MM.1S (cell line): ENCODE results near the gene ATXN10.

Source experiments
- DNase-seq: peaks from one replicate; pipeline ENCODE4 v3.0.0-alpha.2; 2015
- H2AFZ ChIP-seq: fragments of 300-600 bp; sonication (generic); 2 replicates; pipeline ENCODE4 v1.6.0; 2016; ENCODE audit warnings: antibody characterized with exemption, low read length
- H3F3A ChIP-seq: fragments of 300-600 bp; sonication (generic); 2 replicates; pipeline ENCODE4 v1.6.1; 2016; ENCODE audit warnings: mild to moderate bottlenecking, antibody characterized with exemption, low read length, moderate library complexity, mixed read lengths; ENCODE audit not compliant: insufficient read depth
- H3K27ac ChIP-seq: fragments of 300-600 bp; sonication (generic); 2 replicates; pipeline ENCODE4 v1.5.1; 2016; ENCODE audit warnings: mild to moderate bottlenecking, low read length
- H3K27me3 ChIP-seq: fragments of 300-600 bp; sonication (generic); replicated peaks from 2 replicates; pipeline ENCODE4 v1.6.0; 2016; ENCODE audit warnings: low read length; ENCODE audit not compliant: insufficient read depth
- H3K36me3 ChIP-seq: fragments of 300-600 bp; sonication (generic); replicated peaks from 2 replicates; pipeline ENCODE4 v1.6.1; 2016; ENCODE audit warnings: mild to moderate bottlenecking, low read length, mixed read lengths; ENCODE audit not compliant: insufficient read depth
- H3K4me1 ChIP-seq: fragments of 300-600 bp; sonication (generic); 2 replicates; pipeline ENCODE4 v1.6.1; 2016; ENCODE audit warnings: low read length, mixed read lengths
- H3K4me2 ChIP-seq: fragments of 300-600 bp; sonication (generic); 2 replicates; pipeline ENCODE4 v1.6.0; 2016; ENCODE audit warnings: low read depth, low read length
- H3K4me3 ChIP-seq: fragments of 300-600 bp; sonication (generic); 2 replicates; pipeline ENCODE4 v1.5.1; 2016; ENCODE audit warnings: low read length, mixed read lengths
- H3K79me2 ChIP-seq: fragments of 300-600 bp; sonication (generic); 2 replicates; pipeline ENCODE4 v1.6.1; 2016; ENCODE audit warnings: mixed run types, low read length, mixed read lengths
- H3K9ac ChIP-seq: fragments of 300-600 bp; sonication (generic); 2 replicates; pipeline ENCODE4 v1.6.1; 2016; ENCODE audit warnings: low read length, mixed read lengths
- H3K9me2 ChIP-seq: fragments of 300-600 bp; sonication (generic); replicated peaks from 2 replicates; pipeline ENCODE4 v1.6.1; 2016; ENCODE audit warnings: mild to moderate bottlenecking, low read length, mixed read lengths; ENCODE audit not compliant: insufficient read depth
- H3K9me3 ChIP-seq: fragments of 300-600 bp; sonication (generic); replicated peaks from 2 replicates; pipeline ENCODE4 v1.6.1; 2016; ENCODE audit warnings: mild to moderate bottlenecking, low read length, mixed read lengths; ENCODE audit not compliant: insufficient read depth
- H4K20me1 ChIP-seq: fragments of 300-600 bp; sonication (generic); 2 replicates; pipeline ENCODE4 v1.6.1; 2016; ENCODE audit warnings: mild to moderate bottlenecking, low read length, moderate library complexity, mixed read lengths; ENCODE audit not compliant: insufficient read depth
- CTCF ChIP-seq: fragments of 300-600 bp; sonication (generic); IDR thresholded peaks from 2 replicates; pipeline ENCODE4 v1.5.1; 2016; ENCODE audit warnings: antibody characterized with exemption, low read length, mixed read lengths
- EZH2 ChIP-seq: fragments of 300-600 bp; sonication (generic); optimal IDR thresholded peaks from 2 replicates; pipeline ENCODE3; 2017; ENCODE audit warnings: low read depth, mild to moderate bottlenecking, antibody characterized with exemption, low read length, mixed read lengths
- EZH2phosphoT487 ChIP-seq: fragments of 300-600 bp; sonication (generic); IDR thresholded peaks from 2 replicates; pipeline ENCODE4 v1.6.1; 2018; ENCODE audit warnings: antibody characterized with exemption, low read length

ATXN10 gene

GRCh38 chr22:45762545-45763235 lies 91.1 kb downstream of the ATXN10 start:
- DNase-seq, result no peak
- no peaks in the 10 kb centered on the region for H3K4me1 ChIP-seq
- no peaks in the 10 kb centered on the region for H3K27me3 ChIP-seq
- H3K36me3 ChIP-seq, result no peaks in the 10 kb centered on the region
- TF ChIP-seq EZH2 (no peak), EZH2phosphoT487 (no peak), CTCF (no peak)
- H3K4me2 ChIP-seq, result no peak overlapping the region
- H3K4me3 ChIP-seq, result no peak overlapping the region
- H3K27ac ChIP-seq, result no peak overlapping the region
- no peaks in the 10 kb centered on the region for H3F3A ChIP-seq
- H3K9me2 ChIP-seq, result no peaks in the 10 kb centered on the region
- H4K20me1 ChIP-seq, result no peaks in the 10 kb centered on the region
- no peaks in the 10 kb centered on the region for H3K9me3 ChIP-seq
- no peak overlapping the region for H2AFZ ChIP-seq
- no peak overlapping the region for H3K9ac ChIP-seq
- no peaks in the 10 kb centered on the region for H3K79me2 ChIP-seq

DNA sequence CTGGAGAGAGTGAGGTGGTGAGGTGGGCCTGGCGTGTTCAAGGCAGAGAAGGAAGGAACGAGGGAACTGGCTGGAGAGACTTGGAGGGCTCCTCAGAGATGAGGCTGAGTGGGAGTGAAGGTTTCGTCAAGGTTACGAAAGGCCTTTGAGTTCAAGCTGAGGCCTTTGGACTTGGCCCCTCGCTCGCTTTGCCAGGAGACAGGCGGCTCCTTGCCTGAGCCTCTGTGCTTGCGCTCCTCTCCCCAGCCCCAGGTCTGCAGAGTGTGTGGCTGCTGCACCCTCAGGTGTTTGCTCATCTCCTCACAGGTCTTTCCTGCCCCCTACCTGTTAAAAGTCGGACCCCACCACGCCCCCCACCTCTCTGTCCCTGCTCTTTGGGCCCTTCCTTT lies 91.6 kb downstream of the ATXN10 start:
- H3K9me2 ChIP-seq, result no peaks in the 10 kb centered on the region
- H4K20me1 ChIP-seq, result no peaks in the 10 kb centered on the region
- H3K4me2 ChIP-seq, result no peak overlapping the region
- H3K79me2 ChIP-seq, result no peaks in the 10 kb centered on the region
- H3K4me1 ChIP-seq, result no peaks in the 10 kb centered on the region
- H3K27me3 ChIP-seq, result no peaks in the 10 kb centered on the region
- H3K9ac ChIP-seq, result no peak overlapping the region
- no peaks in the 10 kb centered on the region for H3F3A ChIP-seq
- H2AFZ ChIP-seq, result no peak overlapping the region
- no peaks in the 10 kb centered on the region for H3K36me3 ChIP-seq
- no peak for DNase-seq
- H3K4me3 ChIP-seq, result no peak overlapping the region
- H3K9me3 ChIP-seq, result no peaks in the 10 kb centered on the region
- H3K27ac ChIP-seq, result no peak overlapping the region
- no peak for TF ChIP-seq CTCF
- TF ChIP-seq EZH2phosphoT487, result no peak
- no peak for TF ChIP-seq EZH2

GRCh38 chr22:45768490-45768889 lies 96.9 kb downstream of the ATXN10 start:
- Histone ChIP-seq H3K9me2 (no peaks in the 10 kb centered on the region), H4K20me1 (no peaks in the 10 kb centered on the region), H3K4me2 (no peak overlapping the region), H3K27me3 (no peaks in the 10 kb centered on the region), H3K36me3 (no peaks in the 10 kb centered on the region; the same call in 1 of the 2 replicates), H2AFZ (no peak overlapping the region), H3K79me2 (peaks cover 23% of the 10 kb centered on the region), H3K9me3 (no peaks in the 10 kb centered on the region), H3K4me1 (peaks cover 14% of the 10 kb centered on the region), H3K27ac (no peak overlapping the region), H3F3A (peaks cover 6% of the 10 kb centered on the region), H3K9ac (no peak overlapping the region), H3K4me3 (no peak overlapping the region)
- TF ChIP-seq EZH2phosphoT487 (no peak), CTCF (no peak), EZH2 (no peak)
- DNase-seq, result no peak
